ENCODE data around the gene GTF2B.

GRCh38 chr1:88911161-88911560 lies 19.8 kb upstream of the GTF2B start:
- no peak for TF ChIP-seq POLR2A (IDR thresholded peaks at IDR 0.05)
- no peak for TF ChIP-seq CTCF (IDR thresholded peaks at IDR 0.05)
